ENCODE results near the gene LRRK1. TPM values are rescaled to one million over a fixed set of nuclear protein-coding genes. Genes with fewer than 3 reads are reported as not detected.

LRRK1 gene
- total RNA-seq, 2 experiments from 2014 or later = 1.0 to 1.1 TPM

DNA sequence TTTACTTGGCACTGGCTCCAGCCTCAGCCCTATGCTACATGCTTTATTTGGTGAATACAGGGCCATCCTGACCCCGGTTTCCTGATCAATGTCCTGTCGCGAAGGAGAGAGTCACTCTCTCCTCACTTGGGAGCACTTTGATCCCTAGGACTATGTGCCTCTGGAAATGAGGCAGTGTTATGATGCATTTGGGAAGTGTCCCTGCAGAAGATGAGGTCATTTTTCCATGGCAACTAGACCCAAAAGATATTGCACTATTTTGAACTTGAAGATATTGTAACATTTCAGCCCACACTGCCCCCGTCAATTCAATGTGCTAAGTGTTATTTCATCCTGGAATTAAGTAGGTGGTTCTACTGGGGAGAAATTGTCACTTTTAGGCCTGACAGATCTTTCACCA is 68.0 kb downstream of the LRRK1 start:
- no peak overlapping the region for H3K27ac Mint-ChIP-seq
- no peaks in the 10 kb centered on the region for H3K9me3 Mint-ChIP-seq
- DNase-seq = no peak
- no peaks in the 10 kb centered on the region for H3K36me3 Mint-ChIP-seq (ENCODE audit: low read depth)
- no peak overlapping the region for H3K4me3 Mint-ChIP-seq
- no peaks in the 10 kb centered on the region for H3K4me1 Mint-ChIP-seq
- peaks cover 24% of the 10 kb centered on the region for H3K27me3 Mint-ChIP-seq
- POLR2A ChIA-PET = no interaction called here
- CTCF ChIA-PET = interaction anchor here (0.9 kb wide), 1 partner anchor 21 kb away, joined by 4 read pairs; no protein-coding TSS in a partner anchor

DNA sequence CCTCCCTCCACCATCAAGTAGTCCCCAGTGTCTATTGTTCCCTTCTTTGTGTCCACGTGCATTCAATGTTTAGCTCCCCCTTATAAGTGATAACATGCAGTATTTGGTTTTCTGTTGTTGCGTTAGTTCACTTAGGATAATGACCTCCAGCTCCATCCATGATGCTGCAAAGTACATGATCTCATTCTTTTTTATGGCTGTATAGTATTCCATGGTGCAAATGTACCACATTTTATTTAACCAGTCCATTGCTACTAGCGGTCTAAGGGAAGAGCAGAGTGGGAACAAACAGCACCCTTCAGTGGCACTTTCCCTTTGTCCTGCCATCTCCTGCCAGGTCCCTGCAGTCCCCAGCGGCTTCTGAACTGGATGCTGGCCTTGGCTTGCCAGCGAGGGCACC is 69.1 kb downstream of the LRRK1 start:
- H3K9me3 Mint-ChIP-seq = no peaks in the 10 kb centered on the region
- ChIA-PET CTCF (interaction anchor here (1.0 kb wide), 1 partner anchor 9 kb away, joined by 3 read pairs; no protein-coding TSS in a partner anchor), POLR2A (no interaction called here)
- H3K27ac Mint-ChIP-seq = no peak overlapping the region
- no peaks in the 10 kb centered on the region for H3K4me1 Mint-ChIP-seq
- H3K36me3 Mint-ChIP-seq (ENCODE audit: low read depth) = no peaks in the 10 kb centered on the region
- no peak for DNase-seq
- H3K4me3 Mint-ChIP-seq = no peak overlapping the region
- H3K27me3 Mint-ChIP-seq = peaks cover 26% of the 10 kb centered on the region

DNA sequence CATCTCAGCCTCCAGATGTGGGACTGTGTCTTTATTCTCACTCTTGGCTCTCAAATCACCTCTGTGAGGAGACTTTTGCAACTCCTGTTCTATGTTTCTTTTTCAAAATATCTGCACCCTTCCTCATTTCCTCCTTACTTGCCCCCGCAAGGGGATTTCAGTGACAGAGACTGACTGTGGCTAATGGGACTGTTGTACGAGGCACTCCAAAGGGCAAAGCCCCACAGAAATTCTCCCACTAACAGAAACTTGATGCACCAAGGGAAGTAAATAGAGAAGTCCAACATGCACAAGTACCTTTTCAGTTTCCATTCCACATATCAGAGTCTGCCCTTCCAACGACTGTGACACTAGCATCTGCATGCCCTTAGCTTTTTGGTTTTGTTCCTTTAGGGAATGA is 69.7 kb downstream of the LRRK1 start:
- no peaks in the 10 kb centered on the region for H3K9me3 Mint-ChIP-seq
- H3K27me3 Mint-ChIP-seq = peaks cover 27% of the 10 kb centered on the region
- DNase-seq = no peak
- no peaks in the 10 kb centered on the region for H3K36me3 Mint-ChIP-seq (ENCODE audit: low read depth)
- ChIA-PET CTCF (interaction anchor here (1.0 kb wide), 1 partner anchor 8 kb away, joined by 3 read pairs; no protein-coding TSS in a partner anchor), POLR2A (no interaction called here)
- H3K27ac Mint-ChIP-seq = no peak overlapping the region
- H3K4me1 Mint-ChIP-seq = no peaks in the 10 kb centered on the region
- no peak overlapping the region for H3K4me3 Mint-ChIP-seq

DNA sequence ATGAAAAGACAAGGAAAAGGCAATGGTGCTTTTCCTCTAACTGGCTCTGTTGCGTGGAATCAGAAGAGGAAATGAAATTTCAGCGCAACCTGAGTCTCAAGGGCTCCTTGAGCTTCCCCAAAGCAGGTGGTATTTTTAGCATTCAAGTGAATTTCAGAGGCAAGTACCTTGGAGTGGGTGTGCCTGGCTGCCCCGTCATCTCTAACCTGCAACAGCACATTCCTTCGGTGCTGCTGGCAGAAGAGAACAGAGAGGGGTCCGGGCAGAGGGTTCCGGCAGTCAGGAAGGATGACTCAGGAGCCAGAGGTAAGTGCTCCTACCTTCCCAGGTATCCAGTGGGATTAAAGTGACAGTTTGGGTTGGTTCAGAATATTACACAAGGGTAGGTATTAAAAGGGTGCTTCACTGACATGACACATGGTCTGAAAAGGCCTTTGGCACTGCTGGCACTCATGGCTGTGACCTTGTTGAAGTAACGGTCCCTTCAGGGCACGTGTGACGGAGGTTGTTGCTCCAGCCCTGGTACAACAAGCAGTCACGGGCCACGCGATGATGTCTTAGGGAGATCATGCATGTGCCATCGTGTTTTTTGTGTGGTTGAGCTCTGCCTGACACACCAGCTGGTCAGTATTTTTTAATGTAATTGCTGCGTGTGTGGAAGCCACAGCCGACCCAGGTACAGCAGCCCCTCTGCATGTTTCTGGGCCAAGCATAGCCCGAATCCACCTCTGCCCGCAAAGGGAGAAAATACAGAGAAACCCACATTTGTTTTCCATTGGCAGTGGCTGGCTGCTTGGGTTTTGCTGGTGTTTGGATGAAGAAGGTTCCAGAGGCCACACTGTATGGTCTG is 75.7 kb downstream of the LRRK1 start:
- Mint-ChIP-seq H3K27me3 (peaks cover 21% of the 10 kb centered on the region), H3K36me3 (ENCODE audit: low read depth) (no peaks in the 10 kb centered on the region), H3K9me3 (no peaks in the 10 kb centered on the region), H3K4me3 (no peak overlapping the region), H3K4me1 (no peaks in the 10 kb centered on the region), H3K27ac (no peak overlapping the region)
- CTCF ChIA-PET = interaction anchor here (0.8 kb wide), 1 partner anchor 13 kb away, joined by 5 read pairs; no protein-coding TSS in a partner anchor
- no peak for DNase-seq
- POLR2A ChIA-PET = no interaction called here

DNA sequence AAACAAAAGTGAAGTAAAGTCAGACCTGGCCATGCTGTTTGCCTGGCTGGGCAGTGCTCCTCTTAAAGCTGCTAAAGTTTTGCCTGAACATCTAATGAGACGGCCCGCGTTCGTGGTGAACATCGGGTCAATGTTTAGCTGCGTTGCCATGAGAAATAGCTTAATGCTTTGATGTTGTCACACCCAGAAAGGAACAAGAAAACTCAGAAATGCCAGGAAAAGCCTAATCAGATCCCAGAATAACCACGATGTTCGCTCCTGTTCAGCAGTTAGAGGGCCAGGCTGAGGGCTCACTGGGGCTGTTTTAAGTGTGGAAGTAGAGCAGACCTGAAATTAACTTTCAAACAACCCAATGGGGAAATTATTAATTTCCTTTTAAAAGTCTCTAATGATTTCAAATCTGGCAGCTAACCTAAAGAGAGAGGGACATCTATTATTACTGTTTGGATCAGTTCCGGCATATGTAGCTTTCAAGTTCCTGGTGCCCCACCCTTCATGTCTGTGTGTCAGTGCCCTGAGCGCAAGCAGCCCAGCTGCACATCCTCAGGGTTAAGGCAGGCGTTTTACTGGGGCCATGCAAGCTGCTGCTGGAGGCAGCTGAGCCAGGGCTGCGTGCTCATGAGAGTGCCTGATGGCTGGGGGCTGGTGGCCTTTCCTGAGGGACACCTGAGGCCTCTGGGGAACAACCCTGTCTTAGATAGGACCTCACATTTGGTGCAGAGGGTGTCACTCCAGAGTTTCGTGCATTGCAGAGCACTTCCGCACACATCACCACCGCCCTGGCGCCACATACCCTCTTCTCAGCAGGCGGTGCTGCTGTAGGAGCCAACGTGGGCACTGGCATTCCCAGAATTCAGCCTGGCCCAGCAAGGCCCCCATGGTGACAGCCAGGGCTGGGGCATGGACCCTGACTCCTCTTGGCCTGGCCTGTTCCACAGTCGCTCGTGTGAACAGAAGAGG is 76.6 kb downstream of the LRRK1 start:
- peaks cover 27% of the 10 kb centered on the region for H3K27me3 Mint-ChIP-seq
- POLR2A ChIA-PET = no interaction called here
- CTCF ChIA-PET = interaction anchor here (0.8 kb wide), 1 partner anchor 12 kb away, joined by 5 read pairs; no protein-coding TSS in a partner anchor
- no peaks in the 10 kb centered on the region for H3K9me3 Mint-ChIP-seq
- DNase-seq = no peak
- no peak overlapping the region for H3K27ac Mint-ChIP-seq
- no peaks in the 10 kb centered on the region for H3K36me3 Mint-ChIP-seq (ENCODE audit: low read depth)
- H3K4me3 Mint-ChIP-seq = no peak overlapping the region
- H3K4me1 Mint-ChIP-seq = no peaks in the 10 kb centered on the region

DNA sequence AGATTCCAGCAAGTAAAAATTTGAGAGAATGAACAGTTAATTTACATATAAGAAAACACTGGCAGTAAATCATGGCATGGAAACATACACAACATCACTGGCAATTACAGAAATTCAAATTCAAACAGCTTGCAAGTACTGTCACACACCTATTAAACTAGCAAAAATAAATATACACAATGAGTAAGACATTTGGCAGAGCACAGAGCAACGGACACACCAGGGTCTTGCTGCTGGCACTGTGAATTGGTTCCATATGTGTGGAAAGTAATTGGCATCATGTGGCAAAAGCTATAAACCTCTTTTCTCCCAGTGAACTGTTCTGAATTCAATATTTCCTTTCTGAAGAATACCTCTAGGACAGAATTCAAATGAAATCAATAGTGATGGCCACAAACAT is 78.3 kb downstream of the LRRK1 start:
- H3K4me1 Mint-ChIP-seq = no peaks in the 10 kb centered on the region
- ChIA-PET POLR2A (no interaction called here), CTCF (interaction anchor here (0.6 to 3.9 kb wide), 2 partner anchors 9 to 11 kb away, joined by 3 to 49 read pairs; no protein-coding TSS in a partner anchor)
- DNase-seq = no peak
- H3K27me3 Mint-ChIP-seq = peaks cover 33% of the 10 kb centered on the region
- H3K9me3 Mint-ChIP-seq = no peaks in the 10 kb centered on the region
- H3K36me3 Mint-ChIP-seq (ENCODE audit: low read depth) = no peaks in the 10 kb centered on the region
- H3K4me3 Mint-ChIP-seq = no peak overlapping the region
- H3K27ac Mint-ChIP-seq = no peak overlapping the region

DNA sequence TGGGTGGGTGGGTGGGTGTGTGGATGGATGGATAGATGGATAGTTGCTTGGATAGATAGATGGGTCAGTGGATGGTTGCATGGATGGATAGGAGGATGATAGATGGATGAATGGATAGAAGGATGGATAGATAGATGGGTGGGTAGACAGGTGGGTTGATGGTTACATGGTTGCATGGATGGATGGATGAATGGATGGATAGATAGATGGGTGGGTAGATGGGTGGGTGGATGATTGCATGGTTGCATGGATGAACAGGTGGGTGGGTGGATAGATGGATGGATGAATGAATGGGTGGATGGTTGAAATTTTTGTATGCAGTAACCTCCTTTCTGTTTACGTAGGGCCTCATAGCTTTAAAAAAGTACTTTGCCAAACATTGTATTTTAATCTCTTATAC is 79.5 kb downstream of the LRRK1 start:
- Mint-ChIP-seq H3K27me3 (peaks cover 34% of the 10 kb centered on the region), H3K27ac (no peak overlapping the region), H3K4me3 (no peak overlapping the region), H3K4me1 (no peaks in the 10 kb centered on the region), H3K36me3 (ENCODE audit: low read depth) (no peaks in the 10 kb centered on the region), H3K9me3 (no peaks in the 10 kb centered on the region)
- ChIA-PET POLR2A (interaction anchor here (0.9 kb wide), 1 partner anchor 80 kb away, joined by 3 read pairs; no protein-coding TSS in a partner anchor), CTCF (interaction anchor here (0.9 to 3.9 kb wide), 2 partner anchors 9 to 81 kb away, joined by 3 to 49 read pairs; no protein-coding TSS in a partner anchor)
- DNase-seq = no peak

DNA sequence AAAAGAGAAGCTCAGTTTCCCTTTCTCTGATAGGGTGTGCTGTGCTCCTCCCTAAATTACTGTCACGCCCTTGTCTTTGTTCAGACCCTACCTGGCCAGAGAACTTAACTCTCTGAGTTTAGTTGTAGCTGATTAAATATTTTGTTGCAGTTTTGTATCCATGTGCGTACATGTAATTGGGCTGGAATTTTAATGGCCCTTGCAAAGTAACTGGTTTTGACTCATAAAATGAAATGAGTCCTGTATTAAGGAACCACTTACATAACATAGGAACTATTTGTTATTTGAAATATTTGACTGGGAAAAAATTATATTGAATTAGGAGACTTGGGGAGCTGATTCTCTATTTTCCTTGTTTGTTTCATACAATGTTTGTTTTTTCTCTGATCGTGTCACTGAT is 80.2 kb downstream of the LRRK1 start:
- ChIA-PET CTCF (interaction anchor here (0.6 to 3.9 kb wide), 3 partner anchors 9 to 288 kb away, joined by 3 to 49 read pairs (median 3); no protein-coding TSS in a partner anchor), POLR2A (interaction anchor here (0.9 kb wide), 1 partner anchor 81 kb away, joined by 3 read pairs; no protein-coding TSS in a partner anchor)
- Mint-ChIP-seq H3K27ac (no peak overlapping the region), H3K27me3 (peaks cover 34% of the 10 kb centered on the region), H3K36me3 (ENCODE audit: low read depth) (no peaks in the 10 kb centered on the region), H3K9me3 (no peaks in the 10 kb centered on the region), H3K4me3 (no peak overlapping the region), H3K4me1 (no peaks in the 10 kb centered on the region)
- no peak for DNase-seq

DNA sequence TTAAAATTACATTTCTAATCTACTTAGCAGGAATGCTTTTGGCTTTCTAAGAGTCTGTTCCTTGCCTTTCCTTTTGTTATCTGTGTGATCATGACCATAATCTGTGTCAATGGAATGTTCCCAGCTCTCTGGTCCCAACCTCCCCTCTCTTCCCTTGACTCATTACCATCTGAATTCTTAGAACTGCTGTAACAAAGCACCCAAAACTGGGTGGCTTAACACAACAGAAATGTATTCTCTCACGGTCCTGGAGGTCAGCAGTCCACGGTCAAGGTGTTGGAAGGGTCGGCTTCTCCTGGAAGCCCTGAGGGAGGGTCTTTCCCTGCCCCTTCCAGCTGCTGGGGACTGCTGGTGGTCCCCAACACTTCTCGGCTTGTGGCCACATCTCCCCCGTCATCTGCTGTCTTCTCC is 81.1 kb downstream of the LRRK1 start:
- ChIA-PET CTCF (interaction anchor here (1.2 to 3.9 kb wide), 2 partner anchors 8 to 16 kb away, joined by 3 to 49 read pairs; no protein-coding TSS in a partner anchor), POLR2A (no interaction called here)
- Mint-ChIP-seq H3K4me1 (no peaks in the 10 kb centered on the region), H3K4me3 (no peak overlapping the region), H3K27ac (no peak overlapping the region), H3K9me3 (no peaks in the 10 kb centered on the region), H3K36me3 (ENCODE audit: low read depth) (no peaks in the 10 kb centered on the region), H3K27me3 (peaks cover 34% of the 10 kb centered on the region)
- DNase-seq = peak; percentile 11

DNA sequence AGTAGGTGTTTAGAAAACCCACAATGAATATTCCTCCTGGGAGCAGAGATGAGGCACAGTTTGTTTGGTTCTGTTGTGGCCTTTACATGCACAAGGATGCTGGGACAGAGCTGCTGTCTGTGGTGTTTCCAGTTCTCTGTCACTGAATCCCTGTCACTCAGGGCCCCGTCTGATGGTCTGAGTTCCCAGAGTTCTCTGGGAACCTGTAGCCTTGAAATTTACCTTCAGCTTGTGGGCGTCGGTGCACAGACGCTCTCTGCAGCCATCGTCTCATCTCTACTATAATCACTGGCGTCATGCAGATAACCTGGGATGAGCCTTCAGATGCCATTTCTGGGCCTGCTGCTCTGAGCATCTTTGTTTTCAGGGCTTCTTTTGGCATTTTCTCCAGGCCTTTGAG is 81.9 kb downstream of the LRRK1 start:
- Mint-ChIP-seq H3K36me3 (ENCODE audit: low read depth) (no peaks in the 10 kb centered on the region), H3K4me1 (no peaks in the 10 kb centered on the region), H3K27ac (no peak overlapping the region), H3K27me3 (peaks cover 41% of the 10 kb centered on the region), H3K4me3 (no peak overlapping the region), H3K9me3 (no peaks in the 10 kb centered on the region)
- ChIA-PET POLR2A (no interaction called here), CTCF (interaction anchor here (1.2 to 1.3 kb wide), 3 partner anchors 15 to 83 kb away, joined by 3 to 4 read pairs (median 3); no protein-coding TSS in a partner anchor)
- DNase-seq = no peak

DNA sequence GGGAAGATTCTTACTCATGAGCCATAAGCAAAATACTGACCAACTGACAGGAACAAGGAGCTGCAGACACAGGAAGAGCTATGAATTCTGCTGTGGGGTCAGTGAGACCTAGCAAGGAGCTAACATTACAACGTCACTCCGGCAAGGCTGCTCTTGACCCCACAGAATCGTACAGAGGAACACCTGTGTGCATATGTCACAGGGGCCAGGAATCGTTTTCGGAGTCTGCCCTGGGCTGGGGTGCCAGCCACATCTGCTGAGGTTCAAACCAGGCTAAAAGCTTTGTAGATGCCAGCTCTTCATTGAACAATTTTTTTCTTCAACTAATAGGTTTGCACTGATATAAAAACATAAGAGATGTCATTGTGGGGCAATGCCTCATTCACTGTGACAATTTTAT is 82.6 kb downstream of the LRRK1 start:
- no peak overlapping the region for H3K4me3 Mint-ChIP-seq
- peaks cover 44% of the 10 kb centered on the region for H3K27me3 Mint-ChIP-seq
- H3K9me3 Mint-ChIP-seq = no peaks in the 10 kb centered on the region
- CTCF ChIA-PET = interaction anchor here (1.2 to 1.3 kb wide), 2 partner anchors 14 to 84 kb away, joined by 3 to 4 read pairs; no protein-coding TSS in a partner anchor
- DNase-seq = peak; percentile 7
- POLR2A ChIA-PET = no interaction called here
- peaks cover under 1% of the 10 kb centered on the region for H3K4me1 Mint-ChIP-seq
- H3K27ac Mint-ChIP-seq = no peak overlapping the region
- no peaks in the 10 kb centered on the region for H3K36me3 Mint-ChIP-seq (ENCODE audit: low read depth)

DNA sequence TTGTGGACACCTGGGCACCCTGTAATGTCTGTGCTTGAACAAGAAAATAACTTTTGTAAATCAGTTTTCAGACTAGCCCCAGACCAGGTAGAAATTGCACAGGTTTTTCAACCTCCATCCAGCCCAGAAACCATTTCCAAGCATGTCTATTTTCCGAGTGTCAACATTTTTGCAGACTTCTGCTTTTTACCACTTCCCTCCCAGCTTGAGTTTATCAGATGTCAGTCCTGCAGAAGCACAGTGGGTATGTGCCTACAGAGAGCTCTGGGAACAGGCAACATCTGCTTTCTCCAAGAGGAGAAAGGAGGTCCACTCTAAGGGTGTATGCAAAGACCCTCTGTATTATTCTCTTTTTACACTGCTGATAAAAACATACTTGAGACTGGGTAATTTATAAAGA is 83.9 kb downstream of the LRRK1 start:
- DNase-seq = no peak
- ChIA-PET CTCF (no interaction called here), POLR2A (no interaction called here)
- Mint-ChIP-seq H3K4me3 (no peak overlapping the region), H3K36me3 (ENCODE audit: low read depth) (no peaks in the 10 kb centered on the region), H3K27me3 (peaks cover 51% of the 10 kb centered on the region), H3K4me1 (peaks cover 14% of the 10 kb centered on the region), H3K9me3 (no peaks in the 10 kb centered on the region), H3K27ac (no peak overlapping the region)

All from activated CD4-positive, alpha-beta memory T cell treated with anti-CD3 and anti-CD28 coated beads, Interleukin-2, amount 10 ng/mL, durations not matched to agents 7 days and 5 days (primary cell).